NCI-H1694 treated with DMSO at 0.1 percent for 48 hours (cell line): Measurements from ENCODE around the gene WNT2B.
A peak's percentile ranks its signal among the peaks of the same experiment; 100 is the strongest.
"Not testable (repeated sequence)": the region's sequence is repeated elsewhere in the genome, so short reads cannot be mapped to it uniquely, and the experiment has no call there.

ENCODE experiments used
- DNase-seq: peaks from one replicate; lab custom pipeline; 2025; lab: John Stamatoyannopoulos, UW

The WNT2B gene

GRCh38 chr1:112508278-112509004 is at the start of gene WNT2B:
Gene WNT2B (plus strand): TSS chr1:112508965. CDS start chr1:112509263, 298 bp downstream.
- DNase-seq, result peak; percentile 8

- no peak for DNase-seq
These were observed 48.1 kb upstream of the WNT2B start for GRCh38 chr1:112460615-112461014.

DNA sequence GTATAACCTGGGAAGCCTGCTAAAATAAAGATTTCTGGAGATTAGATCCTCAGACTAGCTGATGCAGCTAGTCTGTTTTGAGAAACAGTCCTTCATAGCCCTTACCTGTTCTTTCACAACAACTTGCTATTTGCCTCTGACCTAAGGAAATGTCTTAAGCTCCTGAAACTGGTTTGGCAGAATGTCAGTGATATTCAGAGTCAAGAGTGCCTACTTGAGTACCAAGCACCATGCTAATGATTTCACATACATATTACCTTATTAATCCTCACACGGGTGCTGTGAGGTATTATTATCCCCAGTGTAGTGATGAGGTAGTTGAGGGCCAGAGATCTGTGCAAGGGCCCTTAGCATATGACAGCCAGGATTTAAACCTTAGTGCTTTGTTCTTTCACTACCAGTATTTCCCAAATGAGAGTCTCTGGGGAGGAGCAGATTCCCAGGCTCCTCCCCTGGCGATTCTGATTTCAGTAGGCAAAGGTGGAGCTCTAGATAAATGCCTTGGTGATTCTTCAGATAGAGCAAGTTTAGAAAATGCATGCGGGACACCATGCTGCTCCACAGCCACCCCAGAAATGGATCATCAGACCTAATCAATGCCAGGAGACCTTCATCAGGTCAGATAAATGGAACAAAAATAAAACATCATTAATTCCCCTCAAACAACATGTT is 47.4 kb upstream of the WNT2B start:
- DNase-seq, result no peak

DNA sequence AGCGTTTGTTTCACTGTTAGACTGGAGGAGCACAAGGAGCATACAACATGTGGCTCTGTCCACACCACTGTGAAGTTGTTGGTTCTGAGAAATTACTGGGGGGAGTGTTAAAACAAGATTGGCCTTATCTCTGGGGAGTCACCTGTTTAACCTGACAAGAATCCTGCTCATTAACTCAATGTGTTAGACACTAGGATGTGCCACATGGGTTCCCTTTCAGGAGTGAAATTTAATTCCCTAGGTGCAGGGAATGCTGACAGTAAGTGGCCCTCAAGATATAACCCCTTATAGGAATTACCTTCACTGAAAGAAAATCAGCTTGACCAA is 45.8 kb upstream of the WNT2B start:
- no peak for DNase-seq

- DNase-seq, result no peak
These were observed 44.3 kb upstream of the WNT2B start for GRCh38 chr1:112464501-112464900.

GRCh38 chr1:112465122-112465521 is 43.6 kb upstream of the WNT2B start:
- no peak for DNase-seq

DNA sequence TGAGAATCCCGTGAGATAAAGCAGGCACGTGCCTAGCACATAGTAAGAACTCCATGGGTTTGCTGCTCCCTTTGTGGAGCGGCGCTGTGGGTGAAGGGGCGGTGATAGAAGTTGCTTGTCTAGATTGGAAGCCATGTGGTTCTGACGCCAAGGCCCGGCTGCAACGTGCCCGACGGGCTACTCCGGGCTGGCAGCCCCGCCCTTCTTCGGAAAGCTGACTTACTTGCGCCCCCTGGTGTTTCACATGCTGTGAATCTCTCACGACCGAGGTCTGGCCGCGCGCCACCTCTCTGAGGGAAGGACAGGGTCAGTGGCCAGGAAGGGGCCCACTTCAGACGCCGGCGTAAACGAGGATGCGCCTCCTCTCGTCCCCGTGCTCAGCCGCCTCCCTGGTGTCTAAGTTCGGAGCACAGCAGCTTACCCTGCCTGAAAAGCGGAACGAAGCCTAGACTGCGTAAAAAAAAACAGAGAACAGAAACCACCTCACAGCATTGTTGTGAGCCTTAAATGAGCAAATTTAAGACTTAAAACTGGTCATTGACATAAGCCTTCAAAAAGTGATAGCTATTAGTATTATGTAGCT is 42.6 kb upstream of the WNT2B start:
- peak; percentile 78 for DNase-seq

- DNase-seq, result not testable (repeated sequence)
These were observed 38.4 kb upstream of the WNT2B start for GRCh38 chr1:112470324-112470723.

DNA sequence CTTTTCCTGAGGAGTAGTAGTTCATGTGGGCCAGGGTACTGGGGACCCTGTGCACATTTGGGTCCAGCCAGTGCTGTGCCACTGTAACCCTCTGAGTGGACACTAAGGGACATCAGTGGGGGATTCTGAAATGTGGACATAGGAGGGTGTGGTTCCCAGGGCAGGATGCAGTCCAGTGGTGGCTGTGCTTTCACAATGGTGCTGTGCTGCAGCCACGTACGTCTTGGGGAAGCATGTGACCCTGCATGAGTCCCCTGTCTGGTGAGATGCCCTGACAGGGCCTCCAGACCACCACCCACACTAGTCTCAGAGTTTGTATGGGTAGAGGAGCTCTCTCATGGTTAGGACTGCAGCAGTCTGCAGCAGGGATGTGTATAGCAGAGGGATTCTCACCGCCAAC is 37.8 kb upstream of the WNT2B start:
- DNase-seq, result no peak

GRCh38 chr1:112472142-112472541 is 36.6 kb upstream of the WNT2B start:
- no peak for DNase-seq

- no peak for DNase-seq
These were observed 31.2 kb upstream of the WNT2B start for GRCh38 chr1:112477550-112477949.

- DNase-seq, result no peak
These were observed 30.5 kb upstream of the WNT2B start for GRCh38 chr1:112478314-112478713.

- DNase-seq, result not testable (repeated sequence)
These were observed 22.7 kb upstream of the WNT2B start for GRCh38 chr1:112486063-112486462.

DNA sequence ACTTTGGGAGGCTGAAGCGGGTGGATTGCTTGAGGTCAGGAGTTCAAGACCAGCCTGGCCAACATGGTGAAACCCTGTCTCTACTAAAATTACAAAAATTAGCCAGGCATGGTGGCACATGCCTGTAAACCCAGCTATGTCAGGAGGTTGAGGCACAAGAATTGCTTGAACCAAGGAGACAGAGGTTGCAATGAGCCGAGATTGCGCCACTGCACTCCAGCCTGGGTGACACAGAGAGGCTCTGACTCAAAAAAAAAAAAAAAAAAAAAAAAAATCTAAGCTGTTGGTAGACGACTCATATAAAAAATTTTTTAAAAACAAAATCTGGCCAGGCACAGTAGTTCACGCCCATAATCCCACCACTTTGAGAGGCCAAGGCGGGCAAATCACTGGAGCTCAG is 21.1 kb upstream of the WNT2B start:
- not testable (repeated sequence) for DNase-seq

DNA sequence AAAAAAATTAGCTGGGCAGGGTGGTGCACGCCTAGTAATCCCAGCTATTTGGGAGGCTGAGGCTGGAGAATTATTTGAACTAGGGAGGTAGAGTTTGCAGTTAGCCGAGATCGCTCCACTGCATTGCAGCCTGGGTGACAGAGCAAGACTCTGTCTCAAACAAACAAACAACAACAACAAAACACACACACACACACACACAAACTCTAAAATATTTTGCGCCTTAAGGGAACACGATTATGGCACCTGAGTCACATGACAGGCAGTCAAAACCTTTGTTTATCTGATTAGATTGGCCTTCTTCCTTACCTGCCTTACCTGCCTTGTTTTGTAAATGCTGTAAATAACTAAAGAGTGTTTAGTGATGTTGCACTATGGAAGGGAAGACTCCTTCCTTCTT is 20.6 kb upstream of the WNT2B start:
- DNase-seq, result no peak

GRCh38 chr1:112492076-112492475 is 16.7 kb upstream of the WNT2B start:
- DNase-seq, result no peak

- no peak for DNase-seq
These were observed 15.4 kb upstream of the WNT2B start for GRCh38 chr1:112493351-112493750.

DNA sequence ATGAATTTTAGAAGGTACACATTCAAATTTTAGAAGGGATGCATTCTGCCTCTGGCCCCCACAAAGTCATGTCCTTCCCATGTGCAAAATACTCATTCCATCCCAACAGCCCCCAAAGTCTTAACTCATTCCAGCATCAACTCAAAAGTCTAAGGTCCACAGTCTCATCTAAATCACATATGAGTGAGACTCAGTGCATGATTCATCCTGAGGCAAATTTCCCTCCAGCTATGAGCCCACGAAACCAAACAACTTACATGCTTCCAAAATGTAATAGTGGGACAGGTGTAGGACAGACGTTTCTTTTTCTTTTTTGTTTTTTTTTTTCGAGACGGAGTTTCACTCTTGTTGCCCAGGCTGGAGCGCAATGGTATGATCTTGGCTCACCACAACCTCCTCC is 12.5 kb upstream of the WNT2B start:
- DNase-seq, result no peak

DNA sequence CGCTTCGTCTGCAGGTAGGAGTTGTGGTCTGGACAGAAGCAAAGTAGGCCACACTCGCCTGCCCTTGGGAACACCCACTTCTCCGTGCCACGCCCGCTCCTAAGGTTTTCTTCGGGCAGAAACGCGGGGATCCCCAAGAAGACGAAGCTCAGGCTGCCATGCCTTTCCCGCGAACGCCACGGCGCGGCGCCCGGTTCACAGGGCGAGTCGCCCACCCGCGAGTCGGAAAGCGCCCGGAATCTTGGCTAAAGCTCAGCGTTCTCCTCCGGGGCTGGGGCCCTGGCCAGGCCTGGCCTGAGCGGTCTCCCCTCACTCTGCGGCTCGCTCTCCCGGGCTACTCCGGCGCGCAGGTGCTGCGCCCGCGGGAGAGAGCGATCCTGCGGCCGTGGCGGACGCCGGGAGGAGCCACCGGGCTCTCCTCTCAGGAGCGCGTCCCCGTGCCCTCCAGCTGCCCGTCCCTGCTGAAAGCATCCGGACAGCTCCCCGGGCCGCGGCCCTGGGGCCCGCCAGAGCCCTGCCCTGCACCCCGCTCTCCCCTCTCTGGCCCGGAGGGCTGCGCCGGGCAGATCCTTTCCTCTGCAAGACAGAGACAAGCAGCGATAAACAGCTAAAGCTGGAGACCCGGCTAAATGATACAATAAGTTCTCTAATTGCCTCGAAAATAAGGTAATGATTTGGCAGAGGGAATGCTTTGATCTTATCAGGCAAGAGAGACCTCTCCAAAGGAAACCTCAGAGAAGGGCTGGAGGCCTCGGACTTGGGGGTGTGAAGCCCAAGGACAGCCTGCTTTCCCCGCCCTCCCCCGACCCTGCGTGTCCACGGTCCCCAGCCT is 6.7 kb upstream of the WNT2B start:
- peak; percentile 35 for DNase-seq

- DNase-seq, result no peak
These were observed 5.9 kb upstream of the WNT2B start for GRCh38 chr1:112502826-112503225.

DNA sequence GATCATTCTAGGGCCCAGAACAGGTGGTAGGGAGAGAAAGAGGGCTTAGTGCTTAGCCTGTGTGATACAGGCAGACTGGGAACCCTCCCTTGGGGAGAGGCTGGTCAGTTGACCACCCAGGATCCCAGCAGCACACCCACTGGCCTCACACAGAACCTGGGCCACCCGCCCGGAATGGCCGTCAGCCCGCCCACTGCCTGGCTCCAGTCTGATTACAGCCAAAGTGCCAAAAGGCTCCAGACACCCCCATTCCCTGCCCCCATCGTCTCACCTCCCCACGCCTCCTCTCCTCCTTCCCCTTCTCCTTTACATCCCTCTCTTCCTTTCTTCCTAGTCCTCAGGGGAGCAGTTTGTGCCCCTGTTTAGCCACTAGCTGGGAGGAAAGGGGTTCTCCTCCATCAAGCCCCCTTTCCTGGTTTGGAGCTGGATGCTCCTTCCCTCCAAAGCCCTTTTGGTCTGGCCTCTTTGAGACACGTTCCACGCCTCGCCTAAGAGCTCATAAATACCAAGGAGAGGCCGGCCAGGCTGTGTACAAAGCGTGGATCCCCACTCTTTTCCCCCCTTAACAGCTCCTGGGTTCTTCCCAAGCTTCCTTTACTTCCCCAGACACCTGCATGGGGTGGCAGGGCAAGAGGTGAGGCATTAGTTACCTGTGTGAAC is 4.6 kb upstream of the WNT2B start:
- DNase-seq, result no peak
